Tongue (tissue), 2 donors: ENCODE data around the gene MYG1. TPM values are rescaled to one million over a fixed set of nuclear protein-coding genes. Genes with fewer than 3 reads are reported as not detected.
A peak's percentile ranks its signal among the peaks of the same experiment; 100 is the strongest.
"Not testable (repeated sequence)": the region's sequence is repeated elsewhere in the genome, so short reads cannot be mapped to it uniquely, and the experiment has no call there.

Experiments
- DNase-seq: peaks from one replicate; pipeline ENCODE4 v3.0.0-alpha.2; 2015
- total RNA-seq: library from RNA; depleted of rRNA; stranded (reverse); fragments of >200 nt; gene quantifications from one replicate; pipeline ENCODE4 v1.2.3, GENCODE V29; 2014

The MYG1 gene
- total RNA-seq, 1 donor from 2014 or later, result 29.5 TPM

GRCh38 chr12:53327435-53328042 lies 28.0 kb downstream of the MYG1 start:
- no peak for DNase-seq

GRCh38 chr12:53328043-53328435 lies 28.5 kb downstream of the MYG1 start:
- no peak for DNase-seq

GRCh38 chr12:53330671-53331070 lies 31.2 kb downstream of the MYG1 start:
- DNase-seq, result no peak

GRCh38 chr12:53332339-53332738 lies 32.8 kb downstream of the MYG1 start:
- DNase-seq, result not testable (repeated sequence)

GRCh38 chr12:53332744-53333143 lies 33.2 kb downstream of the MYG1 start:
- DNase-seq, result no peak

DNA sequence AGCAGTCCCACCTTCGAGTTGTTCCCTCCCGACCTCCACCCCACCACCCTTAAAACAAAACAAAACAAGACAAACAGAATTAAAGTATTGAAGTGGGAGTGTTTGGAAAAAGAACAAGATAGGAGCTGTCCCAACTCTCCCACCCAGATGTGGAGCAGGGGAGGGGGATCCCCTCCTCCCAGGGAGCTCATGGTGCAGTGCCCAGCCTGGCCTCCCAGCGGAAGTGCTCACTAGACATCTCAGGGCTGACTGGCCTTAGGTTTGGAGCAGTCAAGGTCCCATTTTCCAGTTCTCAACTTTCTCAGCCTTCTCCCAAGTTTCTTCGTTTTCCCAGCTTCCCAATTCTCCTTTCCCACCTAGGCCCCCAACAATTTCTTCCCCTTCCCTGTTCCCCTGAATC lies 33.8 kb downstream of the MYG1 start:
- no peak for DNase-seq

- DNase-seq, result no peak
Observed at GRCh38 chr12:53333845-53334244, 34.4 kb downstream of the MYG1 start.

- no peak for DNase-seq
Observed at GRCh38 chr12:53334822-53335221, 35.3 kb downstream of the MYG1 start.

GRCh38 chr12:53336181-53336681 lies 36.7 kb downstream of the MYG1 start, which contains the start of gene SP7:
SP7 (minus strand) TSS chr12:53336354; CDS start chr12:53335646, 708 bp downstream.
- no peak for DNase-seq

GRCh38 chr12:53338017-53338416 lies 38.5 kb downstream of the MYG1 start:
- no peak for DNase-seq

DNA sequence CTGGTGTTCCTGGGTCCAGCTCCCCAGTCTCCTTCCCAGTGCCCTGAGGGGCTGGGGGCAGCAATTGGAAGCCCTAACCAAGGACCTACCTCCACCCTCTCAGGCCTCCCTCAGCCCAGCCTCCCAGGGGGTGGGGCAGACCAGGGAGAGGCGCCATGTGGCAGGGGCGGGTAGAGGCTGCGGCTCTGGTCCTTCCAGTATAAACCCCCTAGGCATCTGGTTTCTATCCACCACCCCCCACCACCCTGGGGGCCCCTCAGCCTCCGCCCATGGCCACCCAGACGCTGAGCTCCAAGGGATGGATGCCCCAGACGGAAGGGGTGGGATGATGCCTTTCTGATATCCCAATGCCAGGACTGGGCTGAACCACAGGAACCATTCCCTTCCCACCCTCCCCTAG lies 39.4 kb downstream of the MYG1 start:
- DNase-seq, result no peak

GRCh38 chr12:53340398-53340797 lies 40.9 kb downstream of the MYG1 start:
- DNase-seq, result no peak

- no peak for DNase-seq
Observed at GRCh38 chr12:53343449-53343848, 44.0 kb downstream of the MYG1 start.

DNA sequence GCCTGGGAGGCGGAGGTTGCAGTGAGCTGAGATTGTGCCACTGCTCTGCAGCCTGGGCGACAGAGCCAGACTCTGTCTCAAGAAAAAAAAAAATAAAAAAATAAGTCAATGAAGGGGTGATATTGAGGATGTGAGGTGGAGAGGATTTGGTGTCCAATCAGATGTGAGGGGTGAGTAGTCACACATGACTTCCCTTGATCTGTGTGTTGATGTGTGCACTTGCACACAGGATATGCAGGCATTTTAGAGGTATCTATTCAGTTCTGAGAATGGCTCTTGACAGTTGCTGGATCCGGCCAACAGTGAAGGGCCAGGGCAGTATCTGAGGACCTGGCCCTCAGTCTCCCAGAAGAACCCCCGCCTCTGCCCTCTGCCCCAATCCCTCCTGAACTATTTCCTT lies 44.5 kb downstream of the MYG1 start:
- DNase-seq, result no peak

DNA sequence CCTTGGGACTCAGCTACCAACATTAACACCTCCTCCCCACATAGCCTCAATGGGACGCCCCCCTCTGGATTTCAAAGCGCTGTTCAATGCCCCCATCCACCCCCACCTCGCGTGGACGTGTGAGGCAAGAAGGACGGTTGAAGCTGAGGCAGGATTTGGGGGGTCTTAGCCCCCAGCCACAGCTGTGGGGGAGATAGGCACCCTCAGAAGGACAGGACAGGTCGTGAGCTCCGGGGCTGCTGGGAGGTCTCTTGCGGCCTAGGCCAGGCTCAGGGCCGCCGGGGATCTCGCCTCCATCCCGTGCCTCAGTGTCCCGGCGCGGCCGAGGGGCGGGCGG lies 45.0 kb downstream of the MYG1 start:
- DNase-seq, result no peak

DNA sequence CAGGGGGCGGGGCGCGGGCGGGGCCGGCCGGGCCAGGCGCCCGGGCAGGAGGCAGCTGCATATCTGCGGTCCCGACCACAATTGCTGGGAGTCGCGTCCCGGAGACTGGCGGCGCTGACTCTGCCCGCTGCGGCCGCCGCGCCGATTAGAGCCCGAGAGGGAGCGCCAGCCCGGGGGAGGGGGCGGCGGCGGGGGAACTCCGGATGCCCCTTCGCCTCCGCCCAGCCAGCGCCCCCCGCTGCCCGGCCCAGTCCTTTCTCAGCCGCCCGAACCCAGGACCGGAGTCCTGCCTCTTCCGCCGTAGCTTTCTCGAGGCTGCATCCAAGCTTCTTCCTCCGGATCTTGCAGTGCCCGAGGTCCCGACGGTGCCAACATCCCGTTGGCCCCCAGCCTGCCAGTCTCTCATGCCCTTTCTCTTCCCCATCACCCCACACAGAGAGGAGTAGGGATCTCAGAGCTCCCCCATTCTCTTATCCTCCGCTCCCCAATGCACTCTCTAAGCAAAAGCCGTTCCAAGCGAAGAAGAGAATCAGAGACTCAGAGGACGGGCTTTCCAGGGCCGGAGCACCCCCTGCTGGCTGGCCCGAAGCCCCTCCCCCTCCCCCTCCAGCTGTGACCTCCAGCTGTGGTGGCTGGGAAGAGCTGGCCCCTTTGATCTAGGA lies 45.5 kb downstream of the MYG1 start:
- DNase-seq, result peak; percentile 91

GRCh38 chr12:53345486-53346188 lies 46.1 kb downstream of the MYG1 start:
- peak; percentile 51 for DNase-seq

GRCh38 chr12:53346491-53346890 lies 47.0 kb downstream of the MYG1 start:
- DNase-seq, result no peak

DNA sequence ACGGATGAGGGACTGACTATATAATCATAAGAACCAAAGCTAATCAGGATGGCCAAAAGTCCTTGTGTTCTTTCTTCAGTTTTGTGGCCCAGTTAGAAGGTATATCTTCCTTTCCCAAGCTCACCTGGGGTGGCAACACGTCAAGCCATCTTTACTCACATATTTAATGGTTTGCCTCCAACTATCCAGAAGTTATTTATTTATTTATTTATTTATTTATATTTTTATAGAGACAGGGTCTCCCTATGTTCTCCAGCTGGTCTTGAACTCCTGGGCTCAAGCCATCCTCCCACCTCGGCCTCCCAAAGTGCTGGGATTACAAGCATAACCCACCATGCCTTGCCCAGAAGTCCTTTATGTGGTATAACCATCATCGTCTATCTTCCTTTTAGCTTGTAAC lies 48.4 kb downstream of the MYG1 start:
- no peak for DNase-seq

DNA sequence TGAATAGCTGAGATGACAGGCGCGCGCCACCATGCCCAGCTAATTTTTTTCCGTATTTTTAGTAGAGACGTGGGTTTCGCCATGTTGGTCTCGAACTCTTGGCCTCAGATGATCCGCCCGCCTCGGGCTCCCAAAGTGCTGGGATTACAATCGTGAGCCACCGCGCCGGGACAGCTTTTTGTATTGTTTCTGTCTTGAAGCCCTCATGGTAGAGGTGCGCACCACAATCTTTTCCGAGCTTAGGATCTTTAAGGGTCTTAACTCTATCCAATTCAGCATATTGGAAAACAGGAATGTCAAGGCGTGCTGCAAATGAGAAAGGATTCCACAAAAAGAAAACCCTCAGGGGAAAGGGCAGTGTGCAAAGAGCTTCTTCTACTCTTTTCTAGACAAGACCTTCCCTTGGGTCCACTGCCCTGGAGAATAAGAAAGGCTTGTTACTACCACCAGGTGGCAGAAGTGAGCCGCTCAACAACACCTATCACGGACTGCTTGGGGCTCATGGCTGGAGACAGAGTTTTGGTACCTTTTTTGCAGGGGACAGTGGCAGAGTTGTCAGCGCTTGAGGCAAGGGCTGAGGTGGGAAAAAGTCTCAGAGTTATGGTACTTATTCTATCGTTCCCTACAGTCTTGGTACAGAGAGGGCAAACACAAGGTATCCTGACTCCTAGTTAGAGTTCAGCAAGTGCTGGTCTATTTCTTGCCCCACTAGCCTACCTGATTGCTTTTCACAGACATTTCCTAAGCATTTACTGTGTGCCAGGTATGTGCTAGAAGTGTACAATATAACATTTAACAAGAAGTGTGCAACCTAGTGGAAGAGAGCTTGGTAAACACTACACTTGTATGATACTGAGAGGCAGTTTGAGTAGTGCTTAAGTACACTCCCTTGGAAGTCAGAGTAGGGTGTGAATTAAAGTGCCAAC lies 53.1 kb downstream of the MYG1 start:
- DNase-seq, result peak; percentile 95

DNA sequence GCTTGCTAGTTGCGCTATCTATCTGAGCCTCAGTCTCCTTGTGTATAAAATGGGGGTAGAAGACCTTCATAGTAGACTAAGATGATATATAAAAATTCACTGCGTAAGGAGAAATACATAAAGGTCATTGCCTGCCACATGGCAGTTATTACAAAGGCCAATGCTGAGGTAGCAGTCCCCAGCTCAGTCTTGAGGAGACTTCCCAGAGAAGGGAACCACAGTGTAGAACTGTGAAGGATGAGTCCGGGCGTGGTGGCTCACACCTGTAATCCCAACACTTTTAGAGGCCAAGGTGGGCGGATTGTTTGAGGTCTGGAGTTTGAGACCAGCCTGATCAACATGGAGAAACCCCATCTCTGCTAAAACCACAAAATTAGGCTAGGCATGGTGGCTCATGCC lies 53.8 kb downstream of the MYG1 start:
- DNase-seq, result no peak

- DNase-seq, result no peak
Observed at GRCh38 chr12:53355121-53355520, 55.6 kb downstream of the MYG1 start.
